Activated CD4-positive, alpha-beta T cell treated with anti-CD3 and anti-CD28 coated beads for 36 hours (primary cell): ENCODE measurements around the gene URGCP. TPM values are rescaled to one million over a fixed set of nuclear protein-coding genes. Genes with fewer than 3 reads are reported as not detected.

ENCODE experiments used
- ATAC-seq: fragments of 200-7000 bp; cut with Tn5 transposase; one replicate; pipeline ENCODE4 v1.10.0; 2021; ENCODE audit warnings: mild to moderate bottlenecking, moderate library complexity
- CTCF ChIA-PET: fragments of 350-600 bp; sonication (Branson Sonifier 250); formaldehyde crosslinking; loops from one replicate; lab custom pipeline; 2021; ENCODE audit warnings: antibody characterized with exemption; lab: Charles Lee
- POLR2A ChIA-PET: fragments of 350-600 bp; sonication (Branson Sonifier 250); formaldehyde crosslinking; loops from one replicate; lab custom pipeline; 2021; ENCODE audit warnings: antibody characterized with exemption, inconsistent platforms; lab: Charles Lee
- DNase-seq: peaks from one replicate; pipeline ENCODE4 v3.0.0-alpha.2; 2020
- H3K27ac Mint-ChIP-seq: one replicate; pipeline ENCODE4 v1.8.0; 2021; ENCODE audit warnings: mixed read lengths
- H3K27me3 Mint-ChIP-seq: one replicate; pipeline ENCODE4 v1.8.0; 2021; ENCODE audit warnings: mixed read lengths
- H3K36me3 Mint-ChIP-seq: one replicate; pipeline ENCODE4 v1.8.0; 2021; ENCODE audit warnings: low read depth, mixed read lengths
- H3K4me1 Mint-ChIP-seq: one replicate; pipeline ENCODE4 v1.8.0; 2021; ENCODE audit warnings: mixed read lengths
- H3K4me3 Mint-ChIP-seq: one replicate; pipeline ENCODE4 v1.8.0; 2021; ENCODE audit warnings: mild to moderate bottlenecking, moderate library complexity, mixed read lengths
- H3K9me3 Mint-ChIP-seq: one replicate; pipeline ENCODE4 v1.8.0; 2021; ENCODE audit warnings: low read depth, mixed read lengths
- intact Hi-C, 2 experiments: fragments of 100-400 bp; cut with DNase I in 1 of 2; cut with micrococcal nuclease in 1 of 2; formaldehyde crosslinking; loops; one replicate each; pipeline versions ENCODE4 v1.14.2 to v1.15.1; 2022 to 2024; cut with DNase I, micrococcal nuclease
- total RNA-seq, 2 experiments: library from RNA; stranded (reverse); gene quantifications; one replicate each; pipeline ENCODE4 v1.2.3, GENCODE V29; 2021

URGCP gene
- 10 to 100 TPM; 22.2 to 23.0 TPM for total RNA-seq

GRCh38 chr7:43906331-43907010 lies at the start of gene URGCP:
Gene URGCP (minus strand): TSS chr7:43906596. CDS start chr7:43906575, 21 bp downstream.
- peaks cover 33% of the 10 kb centered on the region for H3K4me1 Mint-ChIP-seq
- no peaks in the 10 kb centered on the region for H3K9me3 Mint-ChIP-seq
- ChIA-PET CTCF (no interaction called here), POLR2A (no interaction called here)
- H3K27me3 Mint-ChIP-seq, result no peaks in the 10 kb centered on the region
- ATAC-seq (peak; percentile 81), DNase-seq (peak; percentile 73)
- peaks cover 5% of the 10 kb centered on the region for H3K36me3 Mint-ChIP-seq
- peak within 1 kb of the TSS; percentile 96 for H3K27ac Mint-ChIP-seq
- intact Hi-C loops, result loop anchor here (1.0 to 5.0 kb wide), 4 partner anchors 20 to 176 kb away; partner anchors contain the start of genes MRPS24 (in 2 of the 2), POLM (in 1 of the 2) and UBE2D4 (in 1 of the 2)
- H3K4me3 Mint-ChIP-seq, result peak within 1 kb of the TSS; percentile 89

GRCh38 chr7:43956027-43956426 lies 49.6 kb upstream of the URGCP start:
- no peaks in the 10 kb centered on the region for H3K9me3 Mint-ChIP-seq
- ChIA-PET POLR2A (no interaction called here), CTCF (no interaction called here)
- no peak overlapping the region for H3K27ac Mint-ChIP-seq
- no peaks in the 10 kb centered on the region for H3K27me3 Mint-ChIP-seq
- intact Hi-C loops, result no loop called here
- peaks cover 11% of the 10 kb centered on the region for H3K4me1 Mint-ChIP-seq
- H3K4me3 Mint-ChIP-seq, result no peak overlapping the region
- ATAC-seq, result no peak
- no peak for DNase-seq
- H3K36me3 Mint-ChIP-seq, result peaks cover 5% of the 10 kb centered on the region

GRCh38 chr7:43954524-43955228 lies 48.3 kb upstream of the URGCP start:
- Mint-ChIP-seq H3K36me3 (peaks cover 7% of the 10 kb centered on the region), H3K4me3 (no peak overlapping the region), H3K27ac (no peak overlapping the region), H3K4me1 (peaks cover 11% of the 10 kb centered on the region), H3K27me3 (no peaks in the 10 kb centered on the region), H3K9me3 (no peaks in the 10 kb centered on the region)
- intact Hi-C loops, result no loop called here
- CTCF ChIA-PET, result interaction anchor here (1.0 kb wide), 1 partner anchor 25 kb away, joined by 3 read pairs; no protein-coding TSS in a partner anchor
- POLR2A ChIA-PET, result interaction anchor here (0.8 kb wide), 1 partner anchor 12 kb away, joined by 4 read pairs; no protein-coding TSS in a partner anchor
- DNase-seq, result peak; percentile 51
- peak; percentile 92 for ATAC-seq

- ChIA-PET CTCF (interaction anchor here (0.7 kb wide), 1 partner anchor 21 kb away, joined by 3 read pairs; no protein-coding TSS in a partner anchor), POLR2A (no interaction called here)
- H3K27ac Mint-ChIP-seq, result peak overlapping the region; percentile 20
- no peaks in the 10 kb centered on the region for H3K27me3 Mint-ChIP-seq
- intact Hi-C loops, result no loop called here
- H3K9me3 Mint-ChIP-seq, result no peaks in the 10 kb centered on the region
- H3K36me3 Mint-ChIP-seq, result peaks cover 7% of the 10 kb centered on the region
- no peak for ATAC-seq
- H3K4me1 Mint-ChIP-seq, result peaks cover 11% of the 10 kb centered on the region
- no peak overlapping the region for H3K4me3 Mint-ChIP-seq
- DNase-seq, result no peak
Observed at GRCh38 chr7:43953071-43953470, 46.7 kb upstream of the URGCP start.

- H3K9me3 Mint-ChIP-seq, result no peaks in the 10 kb centered on the region
- peaks cover 14% of the 10 kb centered on the region for H3K36me3 Mint-ChIP-seq
- no peaks in the 10 kb centered on the region for H3K27me3 Mint-ChIP-seq
- intact Hi-C loops, result no loop called here
- ATAC-seq (no peak), DNase-seq (no peak)
- peaks cover 11% of the 10 kb centered on the region for H3K4me1 Mint-ChIP-seq
- no peak overlapping the region for H3K4me3 Mint-ChIP-seq
- H3K27ac Mint-ChIP-seq, result no peak overlapping the region
- CTCF ChIA-PET, result no interaction called here
- POLR2A ChIA-PET, result no interaction called here
Observed at GRCh38 chr7:43952028-43952427, 45.6 kb upstream of the URGCP start.

- ChIA-PET CTCF (no interaction called here), POLR2A (no interaction called here)
- ATAC-seq (peak; percentile 23), DNase-seq (no peak)
- H3K9me3 Mint-ChIP-seq, result no peaks in the 10 kb centered on the region
- intact Hi-C loops, result no loop called here
- H3K4me3 Mint-ChIP-seq, result no peak overlapping the region
- no peaks in the 10 kb centered on the region for H3K4me1 Mint-ChIP-seq
- peaks cover 12% of the 10 kb centered on the region for H3K36me3 Mint-ChIP-seq
- no peaks in the 10 kb centered on the region for H3K27me3 Mint-ChIP-seq
- no peak overlapping the region for H3K27ac Mint-ChIP-seq
Observed at GRCh38 chr7:43944286-43944685, 37.9 kb upstream of the URGCP start.

GRCh38 chr7:43943417-43944187 lies 37.2 kb upstream of the URGCP start:
- Mint-ChIP-seq H3K4me1 (no peaks in the 10 kb centered on the region), H3K27ac (no peak overlapping the region), H3K27me3 (no peaks in the 10 kb centered on the region), H3K9me3 (no peaks in the 10 kb centered on the region), H3K4me3 (no peak overlapping the region), H3K36me3 (peaks cover 12% of the 10 kb centered on the region)
- POLR2A ChIA-PET, result no interaction called here
- DNase-seq (no peak), ATAC-seq (no peak)
- CTCF ChIA-PET, result interaction anchor here (0.5 kb wide), 1 partner anchor 464 kb away, joined by 3 read pairs; no protein-coding TSS in a partner anchor
- intact Hi-C loops, result no loop called here

- H3K9me3 Mint-ChIP-seq, result no peaks in the 10 kb centered on the region
- CTCF ChIA-PET, result interaction anchor here (0.5 kb wide), 1 partner anchor 465 kb away, joined by 3 read pairs; no protein-coding TSS in a partner anchor
- DNase-seq, result no peak
- H3K4me1 Mint-ChIP-seq, result no peaks in the 10 kb centered on the region
- H3K36me3 Mint-ChIP-seq, result peaks cover 12% of the 10 kb centered on the region
- H3K27ac Mint-ChIP-seq, result no peak overlapping the region
- ATAC-seq, result no peak
- POLR2A ChIA-PET, result no interaction called here
- H3K27me3 Mint-ChIP-seq, result no peaks in the 10 kb centered on the region
- H3K4me3 Mint-ChIP-seq, result no peak overlapping the region
- intact Hi-C loops, result no loop called here
Observed at GRCh38 chr7:43942997-43943396, 36.6 kb upstream of the URGCP start.

- intact Hi-C loops, result no loop called here
- DNase-seq, result no peak
- no peak for ATAC-seq
- ChIA-PET CTCF (no interaction called here), POLR2A (interaction anchor here (0.8 kb wide), 1 partner anchor 13 kb away, joined by 4 read pairs; no protein-coding TSS in a partner anchor)
- Mint-ChIP-seq H3K4me1 (no peaks in the 10 kb centered on the region), H3K9me3 (no peaks in the 10 kb centered on the region), H3K4me3 (no peak overlapping the region), H3K36me3 (peaks cover 5% of the 10 kb centered on the region), H3K27ac (no peak overlapping the region), H3K27me3 (no peaks in the 10 kb centered on the region)
Observed at GRCh38 chr7:43942250-43942649, 35.9 kb upstream of the URGCP start.

GRCh38 chr7:43938892-43939482 lies 32.6 kb upstream of the URGCP start:
- POLR2A ChIA-PET, result no interaction called here
- DNase-seq (no peak), ATAC-seq (no peak)
- Mint-ChIP-seq H3K36me3 (no peaks in the 10 kb centered on the region), H3K9me3 (no peaks in the 10 kb centered on the region), H3K27ac (no peak overlapping the region), H3K4me1 (no peaks in the 10 kb centered on the region), H3K4me3 (no peak overlapping the region), H3K27me3 (no peaks in the 10 kb centered on the region)
- CTCF ChIA-PET, result interaction anchor here (1.0 kb wide), 1 partner anchor 28 kb away, joined by 3 read pairs; no protein-coding TSS in a partner anchor
- intact Hi-C loops, result no loop called here

- Mint-ChIP-seq H3K4me1 (no peaks in the 10 kb centered on the region), H3K9me3 (no peaks in the 10 kb centered on the region), H3K27me3 (no peaks in the 10 kb centered on the region), H3K4me3 (no peak overlapping the region), H3K27ac (no peak overlapping the region), H3K36me3 (no peaks in the 10 kb centered on the region)
- intact Hi-C loops, result no loop called here
- POLR2A ChIA-PET, result no interaction called here
- CTCF ChIA-PET, result no interaction called here
- ATAC-seq, result no peak
- DNase-seq, result no peak
Observed at GRCh38 chr7:43937444-43937843, 31.0 kb upstream of the URGCP start.
